ENCODE data around the gene AQP12B.
A peak's percentile ranks its signal among the peaks of the same experiment; 100 is the strongest.
"Not testable (repeated sequence)": the region's sequence is repeated elsewhere in the genome, so short reads cannot be mapped to it uniquely, and the experiment has no call there.

Gene AQP12B

GRCh38 chr2:240683329-240683979 lies 769 bp upstream of the AQP12B start:
- FAIRE-seq = peak; percentile 60

GRCh38 chr2:240680185-240680584 lies 2.5 kb downstream of the AQP12B start:
- FAIRE-seq = not testable (repeated sequence)

GRCh38 chr2:240678909-240679308 lies 3.8 kb downstream of the AQP12B start:
- FAIRE-seq = not testable (repeated sequence)

GRCh38 chr2:240678043-240678442 lies 4.6 kb downstream of the AQP12B start:
- not testable (repeated sequence) for FAIRE-seq

GRCh38 chr2:240675345-240675744 lies 7.3 kb downstream of the AQP12B start:
- FAIRE-seq = not testable (repeated sequence)

- not testable (repeated sequence) for FAIRE-seq
Measured at GRCh38 chr2:240674461-240675184, 8.1 kb downstream of the AQP12B start.

GRCh38 chr2:240672701-240673190 lies 9.9 kb downstream of the AQP12B start:
- FAIRE-seq = no peak

GRCh38 chr2:240672076-240672700 lies 10.5 kb downstream of the AQP12B start:
- no peak for FAIRE-seq

- no peak for FAIRE-seq
Measured at GRCh38 chr2:240670950-240671349, 11.7 kb downstream of the AQP12B start.

GRCh38 chr2:240670402-240670801 lies 12.3 kb downstream of the AQP12B start:
- FAIRE-seq = no peak

GRCh38 chr2:240664622-240665021 lies 18.1 kb downstream of the AQP12B start:
- FAIRE-seq = no peak

GRCh38 chr2:240663546-240664190 lies 19.0 kb downstream of the AQP12B start:
- no peak for FAIRE-seq

GRCh38 chr2:240662681-240663080 lies 20.0 kb downstream of the AQP12B start:
- FAIRE-seq = no peak

- not testable (repeated sequence) for FAIRE-seq
Measured at GRCh38 chr2:240659883-240660282, 22.8 kb downstream of the AQP12B start.

- no peak for FAIRE-seq
Measured at GRCh38 chr2:240655931-240656886, 26.5 kb downstream of the AQP12B start.

- no peak for FAIRE-seq
Measured at GRCh38 chr2:240651185-240651584, 31.5 kb downstream of the AQP12B start.

- no peak for FAIRE-seq
Measured at GRCh38 chr2:240650254-240650965, 32.3 kb downstream of the AQP12B start.

GRCh38 chr2:240649331-240649730 lies 33.4 kb downstream of the AQP12B start:
- no peak for FAIRE-seq

- FAIRE-seq = no peak
Measured at GRCh38 chr2:240648650-240649275, 33.9 kb downstream of the AQP12B start.

- FAIRE-seq = no peak
Measured at GRCh38 chr2:240648155-240648649, 34.5 kb downstream of the AQP12B start.
